Stimulated activated naive CD8-positive, alpha-beta T cell treated with anti-CD3 and anti-CD28 coated beads, Interleukin-15, Interleukin-2, amounts not matched to agents 100 ng/mL and 50 ng/mL, for 24 hours (primary cell): Measurements from ENCODE around the gene MYH15.

ENCODE experiments used
- H3K27ac Mint-ChIP-seq: one replicate; pipeline ENCODE4 v1.8.0; 2021; ENCODE audit warnings: mild to moderate bottlenecking, mixed read lengths
- H3K27me3 Mint-ChIP-seq: one replicate; pipeline ENCODE4 v1.8.0; 2021; ENCODE audit warnings: mixed read lengths
- H3K36me3 Mint-ChIP-seq: one replicate; pipeline ENCODE4 v1.8.0; 2021; ENCODE audit warnings: low read depth, mixed read lengths
- H3K4me1 Mint-ChIP-seq: one replicate; pipeline ENCODE4 v1.8.0; 2021; ENCODE audit warnings: low read depth, mixed read lengths
- H3K4me3 Mint-ChIP-seq: one replicate; pipeline ENCODE4 v1.8.0; 2021; ENCODE audit warnings: mild to moderate bottlenecking, mixed read lengths
- H3K9me3 Mint-ChIP-seq: one replicate; pipeline ENCODE4 v1.8.0; 2021; ENCODE audit warnings: mixed read lengths

MYH15 gene

GRCh38 chr3:108433928-108434327 lies 76.5 kb downstream of the MYH15 start:
- H3K9me3 Mint-ChIP-seq = peaks cover 4% of the 10 kb centered on the region
- peaks cover 4% of the 10 kb centered on the region for H3K4me1 Mint-ChIP-seq
- peaks cover 3% of the 10 kb centered on the region for H3K27me3 Mint-ChIP-seq
- no peak overlapping the region for H3K27ac Mint-ChIP-seq
- H3K4me3 Mint-ChIP-seq = no peak overlapping the region
- H3K36me3 Mint-ChIP-seq = no peaks in the 10 kb centered on the region

GRCh38 chr3:108432431-108432830 lies 78.0 kb downstream of the MYH15 start:
- Mint-ChIP-seq H3K27ac (no peak overlapping the region), H3K36me3 (no peaks in the 10 kb centered on the region), H3K4me1 (peaks cover 4% of the 10 kb centered on the region), H3K4me3 (no peak overlapping the region), H3K9me3 (peaks cover 4% of the 10 kb centered on the region), H3K27me3 (peaks cover under 1% of the 10 kb centered on the region)

- H3K4me3 Mint-ChIP-seq = no peak overlapping the region
- H3K9me3 Mint-ChIP-seq = peaks cover 4% of the 10 kb centered on the region
- H3K27ac Mint-ChIP-seq = no peak overlapping the region
- no peaks in the 10 kb centered on the region for H3K27me3 Mint-ChIP-seq
- peaks cover 4% of the 10 kb centered on the region for H3K4me1 Mint-ChIP-seq
- H3K36me3 Mint-ChIP-seq = no peaks in the 10 kb centered on the region
These were observed 79.9 kb downstream of the MYH15 start for GRCh38 chr3:108430540-108430939.

- Mint-ChIP-seq H3K9me3 (peaks cover 2% of the 10 kb centered on the region), H3K27ac (no peak overlapping the region), H3K4me1 (peaks cover 4% of the 10 kb centered on the region), H3K4me3 (no peak overlapping the region), H3K36me3 (no peaks in the 10 kb centered on the region), H3K27me3 (no peaks in the 10 kb centered on the region)
These were observed 81.8 kb downstream of the MYH15 start for GRCh38 chr3:108428586-108428985.

- H3K9me3 Mint-ChIP-seq = no peaks in the 10 kb centered on the region
- no peaks in the 10 kb centered on the region for H3K27me3 Mint-ChIP-seq
- no peak overlapping the region for H3K4me3 Mint-ChIP-seq
- no peak overlapping the region for H3K27ac Mint-ChIP-seq
- H3K4me1 Mint-ChIP-seq = peaks cover 16% of the 10 kb centered on the region
- no peaks in the 10 kb centered on the region for H3K36me3 Mint-ChIP-seq
These were observed 89.5 kb downstream of the MYH15 start for GRCh38 chr3:108420926-108421325.

GRCh38 chr3:108416111-108416869 lies 94.1 kb downstream of the MYH15 start:
- Mint-ChIP-seq H3K27me3 (no peaks in the 10 kb centered on the region), H3K27ac (peak overlapping the region; percentile 36), H3K4me1 (peaks cover 27% of the 10 kb centered on the region), H3K9me3 (no peaks in the 10 kb centered on the region), H3K36me3 (no peaks in the 10 kb centered on the region), H3K4me3 (no peak overlapping the region)

GRCh38 chr3:108415661-108416060 lies 94.7 kb downstream of the MYH15 start:
- Mint-ChIP-seq H3K4me3 (no peak overlapping the region), H3K36me3 (no peaks in the 10 kb centered on the region), H3K9me3 (no peaks in the 10 kb centered on the region), H3K4me1 (peaks cover 27% of the 10 kb centered on the region), H3K27me3 (no peaks in the 10 kb centered on the region), H3K27ac (no peak overlapping the region)

- Mint-ChIP-seq H3K36me3 (no peaks in the 10 kb centered on the region), H3K27me3 (no peaks in the 10 kb centered on the region), H3K9me3 (no peaks in the 10 kb centered on the region), H3K4me3 (no peak overlapping the region), H3K27ac (no peak overlapping the region), H3K4me1 (peaks cover 23% of the 10 kb centered on the region)
These were observed 96.4 kb downstream of the MYH15 start for GRCh38 chr3:108414007-108414406.

GRCh38 chr3:108412121-108412750 lies 98.2 kb downstream of the MYH15 start:
- no peaks in the 10 kb centered on the region for H3K9me3 Mint-ChIP-seq
- H3K4me3 Mint-ChIP-seq = no peak overlapping the region
- H3K36me3 Mint-ChIP-seq = no peaks in the 10 kb centered on the region
- H3K27ac Mint-ChIP-seq = no peak overlapping the region
- H3K4me1 Mint-ChIP-seq = peaks cover 29% of the 10 kb centered on the region
- H3K27me3 Mint-ChIP-seq = no peaks in the 10 kb centered on the region

- no peaks in the 10 kb centered on the region for H3K9me3 Mint-ChIP-seq
- no peaks in the 10 kb centered on the region for H3K36me3 Mint-ChIP-seq
- no peak overlapping the region for H3K27ac Mint-ChIP-seq
- H3K4me3 Mint-ChIP-seq = no peak overlapping the region
- H3K27me3 Mint-ChIP-seq = no peaks in the 10 kb centered on the region
- peaks cover 26% of the 10 kb centered on the region for H3K4me1 Mint-ChIP-seq
These were observed 99.8 kb downstream of the MYH15 start for GRCh38 chr3:108410531-108410984.

GRCh38 chr3:108409800-108410178 lies 100.6 kb downstream of the MYH15 start:
- no peaks in the 10 kb centered on the region for H3K9me3 Mint-ChIP-seq
- H3K4me3 Mint-ChIP-seq = no peak overlapping the region
- no peaks in the 10 kb centered on the region for H3K27me3 Mint-ChIP-seq
- H3K27ac Mint-ChIP-seq = no peak overlapping the region
- H3K36me3 Mint-ChIP-seq = no peaks in the 10 kb centered on the region
- H3K4me1 Mint-ChIP-seq = peaks cover 24% of the 10 kb centered on the region

- Mint-ChIP-seq H3K36me3 (no peaks in the 10 kb centered on the region), H3K9me3 (no peaks in the 10 kb centered on the region), H3K4me3 (no peak overlapping the region), H3K27me3 (no peaks in the 10 kb centered on the region), H3K4me1 (peaks cover 24% of the 10 kb centered on the region), H3K27ac (no peak overlapping the region)
These were observed 101.3 kb downstream of the MYH15 start for GRCh38 chr3:108408883-108409799.

- H3K9me3 Mint-ChIP-seq = no peaks in the 10 kb centered on the region
- H3K4me3 Mint-ChIP-seq = no peak overlapping the region
- H3K27me3 Mint-ChIP-seq = no peaks in the 10 kb centered on the region
- H3K27ac Mint-ChIP-seq = no peak overlapping the region
- peaks cover 22% of the 10 kb centered on the region for H3K4me1 Mint-ChIP-seq
- H3K36me3 Mint-ChIP-seq = no peaks in the 10 kb centered on the region
These were observed 102.5 kb downstream of the MYH15 start for GRCh38 chr3:108407886-108408285.

- H3K36me3 Mint-ChIP-seq = no peaks in the 10 kb centered on the region
- H3K27ac Mint-ChIP-seq = no peak overlapping the region
- no peaks in the 10 kb centered on the region for H3K9me3 Mint-ChIP-seq
- no peak overlapping the region for H3K4me3 Mint-ChIP-seq
- H3K4me1 Mint-ChIP-seq = peaks cover 16% of the 10 kb centered on the region
- H3K27me3 Mint-ChIP-seq = no peaks in the 10 kb centered on the region
These were observed 103.7 kb downstream of the MYH15 start for GRCh38 chr3:108406661-108407206.
